H1 (cell line): ENCODE results near the gene GALE. TPM values are rescaled to one million over a fixed set of nuclear protein-coding genes. Genes with fewer than 3 reads are reported as not detected.

Experiments
- TAF7 ChIP-seq: optimal IDR thresholded peaks from 2 replicates; pipeline ENCODE3; 2011; ENCODE audit warnings: low read depth, mild to moderate bottlenecking, inconsistent platforms, low read length, moderate library complexity, borderline replicate concordance
- polyA plus RNA-seq, 7 experiments: library from polyadenylated mRNA; depleted of rRNA in 3 of 7; stranded (reverse) in 5 of 7; unstranded in 2 of 7; fragments of >200 nt in 5 of 7; fragments of 200-250 nt in 2 of 7; gene quantifications; 1 replicate in 5 of 7; 2 replicates in 1 of 7; 4 replicates in 1 of 7; pipeline versions ENCODE4 v1.2.1 to v1.2.3, GENCODE V29; 2011 to 2013; ENCODE audit warnings: missing spikeins in 2 of 7, mixed read lengths in 2 of 7
- total RNA-seq: library from RNA; stranded (reverse); fragmentation: NEBNext Ultra II Directional; extraction: Animal tissue kit (Norgen Biotek cat#: 25700); gene quantifications from 2 replicates; pipeline ENCODE4 v1.2.1, GENCODE V29; 2021

GALE gene
- total and polyA plus RNA-seq, 2 of the 8 experiments (the other 6 are each of a cell fraction or from before 2014, with no cell fraction given): 26.0 to 33.9 TPM

DNA sequence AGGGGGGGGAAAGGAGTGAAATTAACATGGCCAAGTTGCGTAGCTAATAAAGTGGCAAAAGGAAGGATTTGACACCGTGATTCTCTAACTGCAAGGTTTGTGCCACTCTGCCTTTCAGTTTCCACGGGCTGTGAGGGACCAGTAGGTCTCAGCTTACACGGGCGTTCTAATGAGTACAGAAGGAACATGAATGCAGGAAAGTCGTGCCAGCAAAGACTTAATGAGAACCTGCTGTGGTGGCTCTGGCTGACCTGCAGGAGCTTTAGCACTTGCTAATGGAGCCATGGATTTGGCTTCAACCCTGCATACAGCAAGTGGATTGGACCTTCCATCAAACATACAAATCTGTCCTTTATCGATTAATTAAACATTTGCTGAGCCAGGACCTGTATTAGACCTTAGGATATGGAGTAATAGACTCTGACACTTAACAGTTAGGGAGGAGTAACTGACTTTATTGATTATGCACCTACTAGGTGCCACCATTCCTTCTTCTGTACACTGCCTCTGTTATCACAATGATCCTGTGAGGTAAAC lies 37.4 kb downstream of the GALE start (continued):
- TF ChIP-seq TAF7: no peak
